ENCODE measurements around the gene BCL10.

The BCL10 gene

DNA sequence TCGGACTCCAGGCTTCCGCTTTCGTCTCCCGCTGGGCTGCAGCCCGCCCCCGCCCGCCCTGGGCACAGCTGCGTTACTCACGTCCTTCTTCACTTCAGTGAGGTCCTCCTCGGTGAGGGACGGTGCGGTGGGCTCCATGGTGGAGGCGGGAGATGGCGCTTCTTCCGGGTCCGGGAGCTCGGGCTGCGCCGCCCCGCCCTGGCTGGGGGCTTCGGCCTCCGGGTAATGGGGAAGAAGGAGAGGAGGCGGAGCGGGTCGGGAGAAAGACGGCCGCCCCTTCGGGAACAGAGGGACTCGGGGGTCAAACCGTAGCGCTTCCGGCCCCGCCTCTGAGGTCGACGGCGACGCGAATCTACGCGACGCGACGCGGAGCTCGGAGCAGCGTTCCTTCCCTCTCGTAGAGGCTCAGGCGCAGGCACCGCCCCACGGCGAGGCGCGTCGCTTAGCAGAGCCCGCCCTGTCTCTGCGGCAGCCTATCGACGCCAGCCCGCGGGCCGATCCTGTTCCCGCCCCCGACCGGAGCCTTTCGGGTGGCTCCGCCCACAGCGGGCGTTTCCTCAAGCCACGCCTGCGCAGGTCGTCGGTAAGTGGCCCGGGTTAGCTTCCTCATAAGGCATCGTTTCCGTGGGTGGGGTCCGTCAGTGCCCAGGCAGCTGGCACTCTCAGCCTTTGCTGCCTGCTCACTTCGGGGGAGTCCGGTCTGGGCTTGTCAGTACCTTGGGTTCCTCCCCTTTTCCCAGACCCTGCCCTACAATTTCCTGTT is at the start of gene BCL10:
TSS of gene BCL10 (minus strand) at position 418 of the 763 bp plus-strand sequence. CDS start at position 138, 280 bp downstream.
- Histone ChIP-seq H3K27me3 (replicated peaks) (no peaks in the 10 kb centered on the region), H3K4me3 (ENCODE audit: low read depth, low read length) (peak within 1 kb of the TSS; percentile 94), H3K36me3 (replicated peaks) (no peaks in the 10 kb centered on the region), H3K27ac (peak within 1 kb of the TSS; percentile 92)
- DNase-seq, result peak; percentile 96
- TF ChIP-seq, protein P1, sequence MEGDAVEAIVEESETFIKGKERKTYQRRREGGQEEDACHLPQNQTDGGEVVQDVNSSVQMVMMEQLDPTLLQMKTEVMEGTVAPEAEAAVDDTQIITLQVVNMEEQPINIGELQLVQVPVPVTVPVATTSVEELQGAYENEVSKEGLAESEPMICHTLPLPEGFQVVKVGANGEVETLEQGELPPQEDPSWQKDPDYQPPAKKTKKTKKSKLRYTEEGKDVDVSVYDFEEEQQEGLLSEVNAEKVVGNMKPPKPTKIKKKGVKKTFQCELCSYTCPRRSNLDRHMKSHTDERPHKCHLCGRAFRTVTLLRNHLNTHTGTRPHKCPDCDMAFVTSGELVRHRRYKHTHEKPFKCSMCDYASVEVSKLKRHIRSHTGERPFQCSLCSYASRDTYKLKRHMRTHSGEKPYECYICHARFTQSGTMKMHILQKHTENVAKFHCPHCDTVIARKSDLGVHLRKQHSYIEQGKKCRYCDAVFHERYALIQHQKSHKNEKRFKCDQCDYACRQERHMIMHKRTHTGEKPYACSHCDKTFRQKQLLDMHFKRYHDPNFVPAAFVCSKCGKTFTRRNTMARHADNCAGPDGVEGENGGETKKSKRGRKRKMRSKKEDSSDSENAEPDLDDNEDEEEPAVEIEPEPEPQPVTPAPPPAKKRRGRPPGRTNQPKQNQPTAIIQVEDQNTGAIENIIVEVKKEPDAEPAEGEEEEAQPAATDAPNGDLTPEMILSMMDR (IDR thresholded peaks at IDR 0.05; ENCODE audit: low read depth, low read length, missing control alignments), result no peak
- in situ Hi-C loops (cut with HindIII; ENCODE audit: low pct_ligation_motif_present, low sequenced_read_pairs), result no loop called here

DNA sequence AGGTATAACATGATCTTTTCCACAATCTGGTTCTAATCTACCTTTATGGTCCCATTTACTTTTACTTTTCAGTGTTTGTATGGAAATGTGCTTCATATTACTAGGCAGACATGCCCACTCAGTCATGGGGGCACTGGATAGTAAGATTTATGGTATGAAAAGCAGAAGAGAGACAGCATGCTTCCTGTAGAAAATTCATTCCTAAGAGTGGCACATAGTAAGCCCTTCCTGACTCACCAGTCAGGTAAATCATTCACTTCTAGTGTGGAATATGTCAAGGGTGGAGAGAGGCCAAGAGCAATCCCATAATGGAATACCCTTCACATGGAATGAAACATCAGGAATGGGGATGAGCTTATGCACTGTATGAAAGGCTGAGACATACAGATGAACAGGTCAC is 49.5 kb upstream of the BCL10 start:
- DNase-seq, result no peak
- Histone ChIP-seq H3K27me3 (replicated peaks) (no peaks in the 10 kb centered on the region), H3K36me3 (replicated peaks) (no peaks in the 10 kb centered on the region), H3K4me3 (ENCODE audit: low read depth, low read length) (no peak overlapping the region), H3K27ac (no peak overlapping the region)
- in situ Hi-C loops (cut with HindIII; ENCODE audit: low pct_ligation_motif_present, low sequenced_read_pairs), result no loop called here
- TF ChIP-seq, protein P1 (IDR thresholded peaks at IDR 0.05; ENCODE audit: low read depth, low read length, missing control alignments), result no peak

DNA sequence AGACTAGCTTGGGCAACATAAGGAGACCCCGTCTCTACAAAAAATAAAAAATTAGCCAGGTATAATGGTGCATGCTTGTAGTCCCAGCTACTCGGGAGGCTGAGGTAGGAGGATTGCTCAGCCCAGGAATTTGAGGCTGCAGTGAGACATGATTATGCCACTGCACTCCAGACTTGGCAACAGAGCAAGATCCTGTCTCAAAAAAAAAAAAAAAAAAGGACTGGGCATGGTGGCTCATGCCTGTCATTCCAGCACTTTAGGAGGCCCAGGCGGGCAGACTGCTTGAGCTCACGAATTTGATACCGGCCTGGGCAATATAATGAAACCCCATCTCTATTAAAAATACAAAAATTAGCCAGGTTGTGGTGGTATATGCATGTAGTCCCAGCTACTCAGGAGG is 47.3 kb upstream of the BCL10 start:
- H3K27me3 ChIP-seq (replicated peaks), result no peaks in the 10 kb centered on the region
- no peak for DNase-seq
- peaks cover 10% of the 10 kb centered on the region for H3K36me3 ChIP-seq (replicated peaks)
- TF ChIP-seq, protein P1 (IDR thresholded peaks at IDR 0.05; ENCODE audit: low read depth, low read length, missing control alignments), result no peak
- H3K27ac ChIP-seq, result no peak overlapping the region
- H3K4me3 ChIP-seq (ENCODE audit: low read depth, low read length), result no peak overlapping the region
- in situ Hi-C loops (cut with HindIII; ENCODE audit: low pct_ligation_motif_present, low sequenced_read_pairs), result no loop called here

DNA sequence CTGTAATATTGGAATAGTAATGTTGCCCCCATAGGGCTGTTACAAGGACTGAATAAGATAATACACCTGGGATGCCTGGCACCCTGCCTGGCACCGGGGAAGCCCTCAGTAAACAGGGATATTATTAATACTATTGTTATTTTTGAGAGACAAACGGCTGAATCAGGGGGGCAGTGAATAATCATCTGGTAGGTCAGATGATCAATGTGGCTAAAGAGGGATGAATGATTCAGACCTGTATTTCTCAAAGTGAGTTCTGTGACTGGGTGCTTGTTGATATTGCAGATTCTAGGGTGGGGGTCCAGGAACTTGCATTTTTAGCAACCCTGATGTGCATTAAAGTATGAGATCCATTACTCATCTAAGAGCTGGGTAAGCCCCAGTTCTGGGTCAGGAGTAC is 46.2 kb upstream of the BCL10 start:
- TF ChIP-seq, protein P1 (IDR thresholded peaks at IDR 0.05; ENCODE audit: low read depth, low read length, missing control alignments), result no peak
- no peak for DNase-seq
- Histone ChIP-seq H3K27ac (peak overlapping the region; percentile 93), H3K27me3 (replicated peaks) (no peaks in the 10 kb centered on the region), H3K36me3 (replicated peaks) (peaks cover 10% of the 10 kb centered on the region), H3K4me3 (ENCODE audit: low read depth, low read length) (no peak overlapping the region)
- in situ Hi-C loops (cut with HindIII; ENCODE audit: low pct_ligation_motif_present, low sequenced_read_pairs), result no loop called here

DNA sequence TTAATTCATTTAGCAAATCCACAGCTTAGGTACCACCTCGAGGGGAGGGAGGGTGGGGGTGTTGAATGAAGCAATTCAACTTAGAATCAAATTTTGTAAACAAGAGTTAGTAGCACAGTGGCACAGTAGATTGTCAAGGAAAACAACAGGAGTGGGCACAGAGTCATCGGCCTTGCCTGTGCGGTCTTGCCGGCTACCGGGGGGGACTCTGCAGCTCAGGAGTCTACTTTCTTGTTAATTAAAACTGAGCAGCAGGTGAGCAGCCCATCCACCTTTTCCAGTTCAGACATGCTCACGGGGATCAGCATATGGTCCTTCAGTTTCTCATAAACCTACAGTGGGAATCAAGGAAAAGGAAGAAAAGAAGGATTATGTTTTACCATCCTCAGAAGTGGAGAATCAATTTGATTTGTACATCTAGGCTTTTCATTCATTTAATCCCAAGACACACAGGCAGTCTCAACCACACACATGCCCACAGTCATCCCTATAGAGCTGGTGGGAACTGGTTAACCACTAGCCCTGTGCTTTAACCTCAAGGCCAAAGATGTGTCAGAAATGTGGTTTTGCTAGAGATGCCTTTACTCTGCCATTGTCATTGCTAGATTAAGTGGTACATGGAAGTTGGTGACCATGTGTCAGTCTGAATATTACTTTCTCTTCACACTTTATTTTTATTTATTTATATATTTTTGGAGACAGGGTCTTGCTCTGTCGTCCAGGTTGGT is 45.0 kb upstream of the BCL10 start:
- in situ Hi-C loops (cut with HindIII; ENCODE audit: low pct_ligation_motif_present, low sequenced_read_pairs), result no loop called here
- no peaks in the 10 kb centered on the region for H3K27me3 ChIP-seq (replicated peaks)
- peak overlapping the region; percentile 93 for H3K27ac ChIP-seq
- H3K36me3 ChIP-seq (replicated peaks), result peaks cover 10% of the 10 kb centered on the region
- no peak overlapping the region for H3K4me3 ChIP-seq (ENCODE audit: low read depth, low read length)
- peak; percentile 65 for DNase-seq
- TF ChIP-seq, protein P1 (IDR thresholded peaks at IDR 0.05; ENCODE audit: low read depth, low read length, missing control alignments), result no peak
